ENCODE data around the gene LIX1.

DNA sequence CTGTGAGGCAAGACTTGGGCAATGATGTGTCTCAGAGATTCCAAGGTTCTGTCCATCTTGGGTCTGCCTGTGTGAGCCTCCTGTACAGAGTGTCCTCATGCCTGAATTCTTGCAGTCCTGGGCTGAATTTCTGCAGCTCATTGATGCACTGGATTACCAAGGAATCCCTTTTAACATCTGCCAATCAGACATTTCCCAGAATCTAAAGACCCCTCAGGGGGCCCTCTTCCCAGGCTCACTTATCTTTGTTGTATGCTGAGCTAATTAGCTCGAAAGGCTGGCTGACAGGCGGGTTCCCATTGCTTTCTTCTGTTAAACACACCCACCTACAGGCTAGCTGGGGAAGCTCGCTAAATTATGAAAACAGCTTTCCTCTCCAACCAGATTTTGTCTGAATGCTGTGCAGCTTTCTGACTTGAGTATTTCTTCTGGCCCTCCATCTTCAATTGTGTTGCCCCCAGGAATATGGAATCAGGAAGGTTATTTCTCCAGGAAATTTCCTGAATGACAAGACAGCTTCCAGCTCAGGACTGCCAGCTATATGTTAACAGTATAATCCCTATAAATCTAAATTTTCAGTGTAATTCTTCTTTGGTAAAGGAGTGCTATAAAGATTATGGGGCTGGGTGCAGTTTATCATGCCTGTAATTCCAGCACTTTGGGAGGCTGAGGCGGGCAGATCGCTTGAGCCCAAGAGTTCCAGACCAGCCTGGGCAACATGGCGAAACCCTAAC, at the start of gene LIX1:
- no peak for TF ChIP-seq SUZ12 (IDR thresholded peaks at IDR 0.05; ENCODE audit: low read depth, low read length)
- no peak for TF ChIP-seq ERF (CRISPR knock-in tag; IDR thresholded peaks at IDR 0.05)
- no peak for TF ChIP-seq RCOR2 (CRISPR knock-in tag; IDR thresholded peaks at IDR 0.05)
- no peak for TF ChIP-seq ZNF563 (CRISPR knock-in tag; IDR thresholded peaks at IDR 0.05)
